Esophagus squamous epithelium (tissue), 5 donors: ENCODE data around the gene UBE2S. TPM values are rescaled to one million over a fixed set of nuclear protein-coding genes. Genes with fewer than 3 reads are reported as not detected.

ENCODE experiments used
- DNase-seq: peaks from one replicate; lab custom pipeline; 2025; lab: John Stamatoyannopoulos, UW
- H3K27ac ChIP-seq, 4 donors: fragments of 200-600 bp; sonication (generic); one replicate each; pipeline ENCODE4 v1.5.1; 2016 to 2019; ENCODE audit warnings: mild to moderate bottlenecking in 1 of 4
- H3K27me3 ChIP-seq, 4 donors: fragments of 200-600 bp; sonication (generic); 1 replicate in 3 of 4; 2 replicates in 1 of 4; pipeline versions ENCODE4 v1.5.1 to v1.6.0; 2017 to 2021; ENCODE audit warnings: antibody characterized with exemption in 1 of 4
- H3K36me3 ChIP-seq, 3 donors: fragments of 200-600 bp; sonication (generic); one replicate each; pipeline ENCODE4 v1.5.1; 2016 to 2019
- H3K4me1 ChIP-seq, 3 donors: fragments of 200-600 bp; sonication (generic); one replicate each; pipeline ENCODE4 v1.5.1; 2017 to 2019
- H3K4me3 ChIP-seq, 4 donors: fragments of 200-600 bp; sonication (generic); 1 replicate in 3 of 4; 2 replicates in 1 of 4; pipeline ENCODE4 v1.5.1; 2016 to 2019; ENCODE audit warnings: mild to moderate bottlenecking in 2 of 4, moderate library complexity in 1 of 4
- H3K9me3 ChIP-seq, 3 donors: fragments of 200-600 bp; sonication (generic); one replicate each; pipeline ENCODE4 v1.5.1; 2016 to 2019
- CTCF ChIP-seq, 6 experiments: fragments of 450-650 bp in 4 of 6; fragments of 200-600 bp in 2 of 6; sonication (generic) in 2 of 6; IDR thresholded peaks; one replicate each; pipeline ENCODE4 v1.5.1; 2016 to 2019; ENCODE audit warnings: antibody characterized with exemption in 6 of 6, mild to moderate bottlenecking in 4 of 6, moderate library complexity in 4 of 6
- POLR2A ChIP-seq, 4 donors: fragments of 450-650 bp; IDR thresholded peaks; one replicate each; pipeline ENCODE4 v1.6.1; 2017; ENCODE audit warnings: antibody characterized with exemption in 4 of 4, mild to moderate bottlenecking in 4 of 4, moderate library complexity in 3 of 4
- WGBS, 2 donors: methylation state at CpG; one replicate each; pipeline ENCODE4 v1.1.5; 2018; 5-methylcytosine and 5-hydroxymethylcytosine counted together
- intact Hi-C: fragments of 100-400 bp; cut with DNase I; formaldehyde crosslinking; loops from one replicate; pipeline ENCODE4 v1.15.0; 2022
- total RNA-seq, 4 donors: library from RNA; depleted of rRNA; stranded (reverse); fragments of >200 nt; gene quantifications; one replicate each; pipeline ENCODE4 v1.1.0, GENCODE V29; 2016
- donor health status: DM: yes; HTN: yes; CAD: no.

UBE2S gene
- total RNA-seq, 4 donors from 2014 or later = 15.6 to 41.4 (median 31.2) TPM

- H3K27me3 ChIP-seq = peaks cover 0 to 84% (median 2%) of the 10 kb centered on the region in 4 donors
- intact Hi-C loops = no loop called here
- no peak overlapping the region for H3K4me3 ChIP-seq
- H3K27ac ChIP-seq = no peak overlapping the region
- WGBS, 2 donors = 75 to 86% methylated on average over 4 to 7 of the region's 19 CpGs
- no peaks in the 10 kb centered on the region for H3K9me3 ChIP-seq
- peaks cover 15 to 24% (median 16%) of the 10 kb centered on the region in 3 donors for H3K4me1 ChIP-seq
- DNase-seq = no peak
- H3K36me3 ChIP-seq = no peaks in the 10 kb centered on the region
- TF ChIP-seq POLR2A (IDR thresholded peaks at IDR 0.05) (no peak), CTCF (IDR thresholded peaks at IDR 0.05) (no peak)
Measured at GRCh38 chr19:55358493-55358892, 49.1 kb downstream of the UBE2S start.

GRCh38 chr19:55355213-55355821, 52.3 kb downstream of the UBE2S start:
- 13 to 30% methylated on average over 7 to 8 of the region's 13 CpGs for WGBS, 2 donors
- Histone ChIP-seq H3K4me3 (no peak overlapping the region), H3K9me3 (no peaks in the 10 kb centered on the region), H3K27me3 (peaks cover 10 to 85% (median 20%) of the 10 kb centered on the region in 4 donors), H3K4me1 (peaks cover 16 to 39% (median 22%) of the 10 kb centered on the region in 3 donors), H3K27ac (peak overlapping the region in 2 of 4 donors; percentile 44 to 46), H3K36me3 (no peaks in the 10 kb centered on the region)
- TF ChIP-seq POLR2A (IDR thresholded peaks at IDR 0.05) (no peak), CTCF (IDR thresholded peaks at IDR 0.05) (no peak)
- intact Hi-C loops = no loop called here
- DNase-seq = no peak

GRCh38 chr19:55354698-55355212, 52.8 kb downstream of the UBE2S start, which contains the start of gene COX6B2:
COX6B2 (minus strand) TSS chr19:55354719; CDS start chr19:55354521, 198 bp downstream.
- peak within 1 kb of the TSS; percentile 18 to 67 (median 46) for H3K4me3 ChIP-seq
- peaks cover 10 to 89% (median 20%) of the 10 kb centered on the region in 4 donors for H3K27me3 ChIP-seq
- H3K27ac ChIP-seq = peak within 1 kb of the TSS in 2 of 4 donors; percentile 44 to 46
- no peaks in the 10 kb centered on the region for H3K36me3 ChIP-seq
- TF ChIP-seq CTCF (IDR thresholded peaks at IDR 0.05) = no peak
- TF ChIP-seq POLR2A (IDR thresholded peaks at IDR 0.05) = no peak
- peaks cover 16 to 39% (median 22%) of the 10 kb centered on the region in 3 donors for H3K4me1 ChIP-seq
- intact Hi-C loops = no loop called here
- no peaks in the 10 kb centered on the region for H3K9me3 ChIP-seq
- no peak for DNase-seq
- no CpG with 5 or more reads among the region's 43 CpGs for WGBS, 2 donors

- DNase-seq = no peak
- H3K9me3 ChIP-seq = no peaks in the 10 kb centered on the region
- H3K36me3 ChIP-seq = no peaks in the 10 kb centered on the region
- H3K27ac ChIP-seq = peak overlapping the region in 1 of 4 donors; percentile 42
- H3K4me1 ChIP-seq = peaks cover 16 to 39% (median 22%) of the 10 kb centered on the region in 3 donors
- H3K4me3 ChIP-seq = peak overlapping the region; percentile 18 to 67 (median 46)
- intact Hi-C loops = no loop called here
- WGBS, 2 donors = 1 to 2% methylated on average over 18 to 28 of the region's 72 CpGs
- no peak for TF ChIP-seq CTCF (IDR thresholded peaks at IDR 0.05)
- no peak for TF ChIP-seq POLR2A (IDR thresholded peaks at IDR 0.05)
- H3K27me3 ChIP-seq = peaks cover 10 to 89% (median 20%) of the 10 kb centered on the region in 4 donors
Measured at GRCh38 chr19:55353803-55354697, 53.5 kb downstream of the UBE2S start.
